Measurements from ENCODE around the gene DBP. TPM values are rescaled to one million over a fixed set of nuclear protein-coding genes. Genes with fewer than 3 reads are reported as not detected.

DBP gene
- total RNA-seq, 1 experiment from 2014 or later, result 12.6 TPM

DNA sequence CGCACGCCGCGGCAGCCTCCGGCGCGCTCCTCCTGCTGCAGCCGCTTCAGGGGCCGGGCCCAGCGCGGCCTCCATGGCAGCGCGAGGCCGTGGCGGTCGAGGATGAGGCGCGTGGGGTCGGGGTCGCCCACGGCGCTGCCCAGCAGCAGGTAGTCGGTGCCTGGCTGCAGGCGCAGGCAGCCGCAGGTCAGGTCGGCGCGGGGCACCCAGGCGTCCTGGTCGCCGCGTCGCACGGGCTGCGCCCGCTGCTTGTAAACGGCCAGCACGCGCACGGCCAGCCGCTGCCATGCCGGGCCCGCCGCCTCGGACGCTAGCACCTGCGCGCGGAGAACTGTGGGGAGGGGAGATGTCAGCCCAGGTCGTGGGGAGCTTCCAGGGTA lies 24.5 kb upstream of the DBP start:
- H3K36me3 Mint-ChIP-seq (ENCODE audit: insufficient read depth in 1 of 3, low read depth in 3 of 3), result peaks cover 0 to 6% (median 5%) of the 10 kb centered on the region in 3 experiments; a peak in 2 of 7 replicates

More for the DNA sequence above, 24.5 kb upstream of the DBP start:
- Histone ChIP-seq H3T11ph (ENCODE audit: low read length) (no peak overlapping the region), H3K23me2 (ENCODE audit: insufficient read length, low read depth, low read length, poor library complexity, severe bottlenecking) (no peaks in the 10 kb centered on the region), H2BK120ac (ENCODE audit: low read depth, low read length, poor library complexity, severe bottlenecking) (no peak overlapping the region), H2BK20ac (ENCODE audit: low read depth, low read length, poor library complexity, severe bottlenecking) (no peak overlapping the region), H4K20me1 (ENCODE audit: control insufficient read depth, insufficient read depth, insufficient read length) (no peaks in the 10 kb centered on the region), H3K9ac (ENCODE audit: extremely low read depth, insufficient read length, low read length) (no peak overlapping the region), H3K18ac (ENCODE audit: insufficient read length, low read depth, low read length) (no peak overlapping the region), H3K27ac (ENCODE audit: insufficient read length, low read depth, low read length) (no peak overlapping the region), H4K5ac (ENCODE audit: insufficient read length, low read depth, low read length) (no peak overlapping the region), H2AK5ac (ENCODE audit: insufficient read length, low read length) (no peak overlapping the region), H2BK15ac (ENCODE audit: low read depth, low read length) (no peak overlapping the region), H2BK5ac (ENCODE audit: insufficient read length, low read length) (no peak overlapping the region), H3K14ac (ENCODE audit: insufficient read depth, low read length) (no peak overlapping the region), H3K4me1 (ENCODE audit: insufficient read depth, low read length) (no peaks in the 10 kb centered on the region), H3K79me1 (ENCODE audit: insufficient read depth, low read depth, low read length, poor library complexity, severe bottlenecking) (no peaks in the 10 kb centered on the region), H4K8ac (replicated peaks; ENCODE audit: insufficient read length, low read depth, low read length) (no peak overlapping the region), H2AFZ (ENCODE audit: low read length) (no peak overlapping the region), H3K23ac (ENCODE audit: insufficient read length, low read depth, low read length) (no peak overlapping the region), H3K9me3 (ENCODE audit: control insufficient read depth, low read depth, low read length) (no peaks in the 10 kb centered on the region), H4K91ac (ENCODE audit: insufficient read length, low read depth, low read length) (no peak overlapping the region), H3K56ac (ENCODE audit: insufficient read length, low read depth, low read length) (no peak overlapping the region), H2BK12ac (ENCODE audit: insufficient read length, low read depth, low read length) (no peak overlapping the region), H3K27me3 (ENCODE audit: insufficient read depth, low read length) (no peaks in the 10 kb centered on the region), H3K4me2 (ENCODE audit: insufficient read depth, insufficient read length, low read length) (no peak overlapping the region), H3K79me2 (ENCODE audit: insufficient read depth, low read length) (no peaks in the 10 kb centered on the region), H3K4ac (ENCODE audit: low read depth, low read length) (no peak overlapping the region)
- Mint-ChIP-seq H3K27me3 (ENCODE audit: low read depth) (peaks cover 13% of the 10 kb centered on the region), H3K4me1 (peaks cover 4 to 11% of the 10 kb centered on the region in 2 experiments), H3K9me3 (peaks cover 5 to 6% of the 10 kb centered on the region in 2 experiments; a peak in 3 of 5 replicates), H3K4me3 (no peak overlapping the region), H3K27ac (no peak overlapping the region; a peak in 1 of 7 replicates)
- TF ChIP-seq, protein P1, sequence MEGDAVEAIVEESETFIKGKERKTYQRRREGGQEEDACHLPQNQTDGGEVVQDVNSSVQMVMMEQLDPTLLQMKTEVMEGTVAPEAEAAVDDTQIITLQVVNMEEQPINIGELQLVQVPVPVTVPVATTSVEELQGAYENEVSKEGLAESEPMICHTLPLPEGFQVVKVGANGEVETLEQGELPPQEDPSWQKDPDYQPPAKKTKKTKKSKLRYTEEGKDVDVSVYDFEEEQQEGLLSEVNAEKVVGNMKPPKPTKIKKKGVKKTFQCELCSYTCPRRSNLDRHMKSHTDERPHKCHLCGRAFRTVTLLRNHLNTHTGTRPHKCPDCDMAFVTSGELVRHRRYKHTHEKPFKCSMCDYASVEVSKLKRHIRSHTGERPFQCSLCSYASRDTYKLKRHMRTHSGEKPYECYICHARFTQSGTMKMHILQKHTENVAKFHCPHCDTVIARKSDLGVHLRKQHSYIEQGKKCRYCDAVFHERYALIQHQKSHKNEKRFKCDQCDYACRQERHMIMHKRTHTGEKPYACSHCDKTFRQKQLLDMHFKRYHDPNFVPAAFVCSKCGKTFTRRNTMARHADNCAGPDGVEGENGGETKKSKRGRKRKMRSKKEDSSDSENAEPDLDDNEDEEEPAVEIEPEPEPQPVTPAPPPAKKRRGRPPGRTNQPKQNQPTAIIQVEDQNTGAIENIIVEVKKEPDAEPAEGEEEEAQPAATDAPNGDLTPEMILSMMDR (conservative IDR thresholded peaks at IDR 0.05), result no peak
- WGBS (ENCODE audit: extremely low coverage, insufficient read length, low lambda C conversion rate), result no CpG with 5 or more reads among the region's 50 CpGs
- no peak for DNase-seq
